HK-2 (cell line): Measurements from ENCODE around the gene DUSP8.

ENCODE experiments used
- DNase-seq: peaks from one replicate; pipeline ENCODE4 v3.0.0-alpha.2; 2018; ENCODE audit not compliant: unreplicated experiment

The DUSP8 gene

GRCh38 chr11:1554981-1555712, 16.9 kb downstream of the DUSP8 start:
- no peak for DNase-seq

- DNase-seq = no peak
Measured at GRCh38 chr11:1553808-1554594, 18.1 kb downstream of the DUSP8 start.

- no peak for DNase-seq
Measured at GRCh38 chr11:1549338-1550330, 22.4 kb downstream of the DUSP8 start.

GRCh38 chr11:1548221-1549070, 23.6 kb downstream of the DUSP8 start:
- peak; percentile 50 for DNase-seq

GRCh38 chr11:1547467-1548098, 24.5 kb downstream of the DUSP8 start:
- DNase-seq = no peak

GRCh38 chr11:1546536-1547466, 25.3 kb downstream of the DUSP8 start:
- DNase-seq = peak; percentile 46

- no peak for DNase-seq
Measured at GRCh38 chr11:1546077-1546535, 26.0 kb downstream of the DUSP8 start.

GRCh38 chr11:1545432-1545831, 26.6 kb downstream of the DUSP8 start:
- no peak for DNase-seq

GRCh38 chr11:1544536-1544935, 27.5 kb downstream of the DUSP8 start:
- DNase-seq = no peak

GRCh38 chr11:1543606-1544263, 28.3 kb downstream of the DUSP8 start:
- DNase-seq = no peak

GRCh38 chr11:1542267-1542666, 29.8 kb downstream of the DUSP8 start:
- DNase-seq = no peak

- DNase-seq = no peak
Measured at GRCh38 chr11:1541474-1542204, 30.4 kb downstream of the DUSP8 start.

- DNase-seq = no peak
Measured at GRCh38 chr11:1540074-1540473, 32.0 kb downstream of the DUSP8 start.

GRCh38 chr11:1538153-1538552, 33.9 kb downstream of the DUSP8 start:
- DNase-seq = no peak

GRCh38 chr11:1536065-1536843, 35.8 kb downstream of the DUSP8 start:
- no peak for DNase-seq

GRCh38 chr11:1534682-1535081, 37.4 kb downstream of the DUSP8 start:
- no peak for DNase-seq

GRCh38 chr11:1534171-1534570, 37.9 kb downstream of the DUSP8 start:
- no peak for DNase-seq
